Naive thymus-derived CD8-positive, alpha-beta T cell (primary cell): Measurements from ENCODE around the gene AUNIP. TPM values are rescaled to one million over a fixed set of nuclear protein-coding genes. Genes with fewer than 3 reads are reported as not detected.

Experiments used
- ATAC-seq, 2 donors: fragments of 150-1000 bp; cut with Tn5 transposase in 1 of 2; sonication (Bioruptor Pico), chemical (Tn5 transposase) in 1 of 2; 1 replicate in 1 of 2; 2 replicates in 1 of 2; pipeline ENCODE4 v1.10.0; 2021; ENCODE audit warnings: mild to moderate bottlenecking in 2 of 2, moderate library complexity in 2 of 2
- POLR2A ChIA-PET: fragments of 350-600 bp; sonication (Branson Sonifier 250); formaldehyde crosslinking; loops from one replicate; lab custom pipeline; 2021; ENCODE audit warnings: antibody characterized with exemption; lab: Charles Lee
- DNase-seq, 10 donors: peaks; one replicate each; pipeline versions ENCODE4 v3.0.0 to v3.0.0-alpha.2; 2020 to 2022
- H3K27ac Mint-ChIP-seq, 10 donors: one replicate each; pipeline ENCODE4 v1.8.0; 2020 to 2022; ENCODE audit warnings: mild to moderate bottlenecking in 10 of 10, mixed read lengths in 10 of 10, moderate library complexity in 4 of 10, inconsistent platforms in 1 of 10
- H3K27me3 Mint-ChIP-seq, 5 donors: one replicate each; pipeline ENCODE4 v1.8.0; 2021 to 2022; ENCODE audit warnings: mixed read lengths in 5 of 5
- H3K36me3 Mint-ChIP-seq, 3 donors: one replicate each; pipeline ENCODE4 v1.8.0; 2020 to 2022; ENCODE audit warnings: mixed read lengths in 3 of 3, mild to moderate bottlenecking in 2 of 3, inconsistent platforms in 1 of 3
- H3K4me1 Mint-ChIP-seq, 4 donors: one replicate each; pipeline ENCODE4 v1.8.0; 2021 to 2022; ENCODE audit warnings: mixed read lengths in 4 of 4
- H3K4me3 Mint-ChIP-seq, 10 donors: one replicate each; pipeline ENCODE4 v1.8.0; 2020 to 2022; ENCODE audit warnings: mild to moderate bottlenecking in 10 of 10, mixed read lengths in 10 of 10, moderate library complexity in 6 of 10, inconsistent platforms in 1 of 10
- H3K9me3 Mint-ChIP-seq, 9 donors: one replicate each; pipeline ENCODE4 v1.8.0; 2020 to 2022; ENCODE audit warnings: mixed read lengths in 9 of 9, mild to moderate bottlenecking in 3 of 9, inconsistent platforms in 1 of 9, moderate library complexity in 1 of 9
- polyA plus RNA-seq, 3 donors: library from polyadenylated mRNA; unstranded; fragments of 300-500 nt; fragmentation: Illumina TruSeq; gene quantifications; one replicate each; pipeline ENCODE4 v1.2.3, GENCODE V29; 2021
- total RNA-seq, 8 experiments: library from RNA in 2 of 8; stranded (reverse) in 2 of 8; gene quantifications; one replicate each; pipeline ENCODE4 v1.2.3 and lab custom pipeline; 2021 to 2026

AUNIP gene, protein sequence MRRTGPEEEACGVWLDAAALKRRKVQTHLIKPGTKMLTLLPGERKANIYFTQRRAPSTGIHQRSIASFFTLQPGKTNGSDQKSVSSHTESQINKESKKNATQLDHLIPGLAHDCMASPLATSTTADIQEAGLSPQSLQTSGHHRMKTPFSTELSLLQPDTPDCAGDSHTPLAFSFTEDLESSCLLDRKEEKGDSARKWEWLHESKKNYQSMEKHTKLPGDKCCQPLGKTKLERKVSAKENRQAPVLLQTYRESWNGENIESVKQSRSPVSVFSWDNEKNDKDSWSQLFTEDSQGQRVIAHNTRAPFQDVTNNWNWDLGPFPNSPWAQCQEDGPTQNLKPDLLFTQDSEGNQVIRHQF
- total RNA-seq: not detected
- polyA plus RNA-seq: not detected
- total RNA-seq (lab: John Stamatoyannopoulos, UW): 0 to 2.0 (median 0.20) reads per million in 6 experiments

DNA sequence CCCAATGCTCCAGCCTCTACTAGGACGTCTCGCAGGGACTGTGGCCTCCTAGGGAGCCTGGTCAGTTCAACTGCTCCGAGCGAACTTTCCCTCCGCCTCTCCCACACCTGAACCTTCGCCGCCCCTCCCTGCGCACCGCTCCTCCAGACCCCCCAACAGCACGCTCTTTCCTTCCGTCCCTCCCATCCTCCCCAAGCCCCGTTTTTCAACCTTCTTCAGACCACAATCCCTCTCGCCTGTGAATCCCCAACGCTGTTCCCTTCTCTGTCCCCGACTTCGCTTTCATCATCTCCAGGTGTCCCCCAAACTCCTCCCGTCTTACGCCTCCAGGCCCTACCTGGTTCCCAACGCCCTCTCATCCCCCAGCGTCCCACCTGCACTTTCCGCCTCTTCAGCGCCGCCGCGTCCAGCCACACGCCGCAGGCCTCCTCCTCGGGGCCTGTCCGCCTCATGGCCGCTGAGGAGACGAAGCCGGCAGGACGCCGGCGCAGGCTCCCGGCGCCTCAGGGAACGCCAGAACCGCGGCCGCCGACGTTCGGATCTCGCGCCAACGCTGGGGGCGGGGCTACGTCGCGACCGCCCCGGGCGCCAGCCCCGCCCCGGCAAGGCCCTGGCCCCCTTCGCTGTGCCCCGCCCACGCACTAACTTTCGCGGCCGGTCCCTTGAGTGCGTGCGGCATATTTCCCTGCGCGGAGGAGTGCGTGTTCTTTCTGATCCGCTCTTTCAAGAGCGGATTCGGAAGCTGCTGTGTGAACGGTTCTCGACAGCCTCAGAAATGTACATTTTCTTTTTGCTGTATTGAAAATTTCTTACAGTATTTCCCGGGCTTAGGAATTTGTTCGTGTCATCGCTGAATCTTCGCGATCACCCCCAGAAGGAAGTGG lies at the start of gene AUNIP:
TSS of gene AUNIP (minus strand) at position 552 of the 884 bp plus-strand sequence. CDS start at position 452, 100 bp downstream.
- POLR2A ChIA-PET: interaction anchor here (0.5 to 2.0 kb wide), 3 partner anchors 16 to 143 kb away, joined by 3 to 11 read pairs (median 4); partner anchors contain the start of genes MTFR1L and PAQR7
- ATAC-seq: peak; percentile 98 to 99
- Mint-ChIP-seq H3K27me3 (peaks cover 0 to 2% (median 0%) of the 10 kb centered on the region in 5 donors), H3K4me3 (peak within 1 kb of the TSS; percentile 87 to 96 (median 92)), H3K27ac (peak within 1 kb of the TSS; percentile 84 to 96 (median 95)), H3K36me3 (peaks cover 0 to 9% (median under 1%) of the 10 kb centered on the region in 3 donors), H3K4me1 (peaks cover 11 to 28% (median 20%) of the 10 kb centered on the region in 4 donors), H3K9me3 (no peaks in the 10 kb centered on the region)
- DNase-seq: peak; percentile 80 to 93 (median 88)

DNA sequence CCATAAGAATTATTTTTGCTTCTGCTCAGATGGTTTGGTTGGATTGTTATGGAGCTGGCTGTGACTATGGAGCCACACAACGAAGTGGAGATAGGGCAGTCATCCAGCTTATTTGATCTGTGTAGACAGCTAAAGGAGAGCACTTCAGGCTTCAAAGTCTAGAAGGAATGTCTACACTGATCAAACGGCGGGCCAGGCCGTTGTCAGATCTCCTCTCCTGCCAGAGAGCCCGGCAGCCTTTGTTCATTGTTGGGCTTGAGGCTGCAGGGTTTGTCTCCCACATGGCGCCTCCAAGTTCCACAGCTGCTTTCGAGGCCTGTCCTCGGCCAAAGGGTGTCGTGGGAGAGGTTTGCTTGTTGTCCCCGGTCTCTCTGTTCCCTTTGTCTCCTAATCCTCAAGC lies 49.8 kb upstream of the AUNIP start:
- peaks cover 8 to 26% (median 17%) of the 10 kb centered on the region in 4 donors for H3K4me1 Mint-ChIP-seq
- H3K36me3 Mint-ChIP-seq: no peaks in the 10 kb centered on the region
- peak overlapping the region in 1 of 10 donors; percentile 7 for H3K27ac Mint-ChIP-seq
- no peaks in the 10 kb centered on the region for H3K9me3 Mint-ChIP-seq
- no peaks in the 10 kb centered on the region for H3K27me3 Mint-ChIP-seq
- ATAC-seq (no peak), DNase-seq (no peak)
- no peak overlapping the region for H3K4me3 Mint-ChIP-seq
- POLR2A ChIA-PET: interaction anchor here (0.5 to 1.2 kb wide), 4 partner anchors 9 to 320 kb away, joined by 4 to 6 read pairs (median 5); no protein-coding TSS in a partner anchor

DNA sequence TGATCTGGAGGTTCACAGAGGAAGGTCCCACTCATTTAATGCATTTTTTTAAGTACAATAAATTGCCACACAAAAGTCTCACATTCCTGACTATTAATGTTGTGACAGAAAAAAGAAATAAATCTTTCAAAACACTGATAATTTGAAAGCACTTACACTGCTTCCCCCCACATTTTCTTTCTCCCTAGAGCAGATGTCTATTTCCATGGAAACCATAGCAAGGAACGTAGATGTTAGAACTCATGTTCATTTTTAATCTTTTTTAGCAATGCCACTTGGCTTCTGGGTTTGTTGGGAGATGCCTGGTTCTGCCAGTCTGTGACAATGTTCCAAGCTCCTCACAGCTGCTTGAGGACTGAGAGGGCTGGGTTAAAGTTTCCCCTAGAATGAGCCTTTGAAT lies 48.9 kb upstream of the AUNIP start:
- Mint-ChIP-seq H3K4me1 (peaks cover 8 to 26% (median 17%) of the 10 kb centered on the region in 4 donors), H3K4me3 (peak overlapping the region in 3 of 10 donors; percentile 14 to 29 (median 26)), H3K27me3 (no peaks in the 10 kb centered on the region), H3K27ac (peak overlapping the region in 2 of 10 donors; percentile 17 to 19), H3K9me3 (no peaks in the 10 kb centered on the region), H3K36me3 (no peaks in the 10 kb centered on the region)
- ATAC-seq: no peak
- no peak for DNase-seq
- POLR2A ChIA-PET: interaction anchor here (0.6 to 1.5 kb wide), 4 partner anchors 14 to 463 kb away, joined by 3 to 6 read pairs (median 4); partner anchors contain the start of genes PAFAH2 and PAQR7

DNA sequence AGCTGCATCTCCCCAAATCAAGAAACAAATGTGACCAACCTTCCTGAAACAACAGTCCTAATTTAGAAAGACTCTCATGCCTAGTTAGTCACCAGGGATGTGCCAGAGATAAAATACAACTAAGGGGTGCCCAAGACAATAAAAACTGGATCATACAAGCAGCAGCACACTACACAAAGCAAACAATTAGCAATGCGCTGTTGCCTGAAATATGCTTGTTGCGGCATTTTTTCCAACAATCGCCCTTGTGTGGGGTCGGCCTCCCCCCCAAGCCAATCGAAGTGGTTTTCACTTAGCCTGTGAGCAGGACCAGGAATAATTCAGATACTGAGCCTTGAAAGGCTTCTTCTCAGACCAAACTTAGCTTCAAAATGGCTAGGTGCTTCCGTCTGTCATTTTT lies 48.3 kb upstream of the AUNIP start:
- peaks cover 8 to 26% (median 18%) of the 10 kb centered on the region in 4 donors for H3K4me1 Mint-ChIP-seq
- H3K4me3 Mint-ChIP-seq: peak overlapping the region; percentile 46 to 96 (median 86)
- no peak for ATAC-seq
- no peaks in the 10 kb centered on the region for H3K9me3 Mint-ChIP-seq
- peaks cover 0 to 2% (median 2%) of the 10 kb centered on the region in 3 donors for H3K36me3 Mint-ChIP-seq
- POLR2A ChIA-PET: interaction anchor here (0.8 to 1.5 kb wide), 4 partner anchors 16 to 326 kb away, joined by 3 to 4 read pairs (median 3); partner anchors contain the start of genes CEP85, PAFAH2 and PAQR7
- peak overlapping the region in 9 of 10 donors; percentile 4 to 94 (median 70) for H3K27ac Mint-ChIP-seq
- DNase-seq: no peak
- H3K27me3 Mint-ChIP-seq: no peaks in the 10 kb centered on the region

DNA sequence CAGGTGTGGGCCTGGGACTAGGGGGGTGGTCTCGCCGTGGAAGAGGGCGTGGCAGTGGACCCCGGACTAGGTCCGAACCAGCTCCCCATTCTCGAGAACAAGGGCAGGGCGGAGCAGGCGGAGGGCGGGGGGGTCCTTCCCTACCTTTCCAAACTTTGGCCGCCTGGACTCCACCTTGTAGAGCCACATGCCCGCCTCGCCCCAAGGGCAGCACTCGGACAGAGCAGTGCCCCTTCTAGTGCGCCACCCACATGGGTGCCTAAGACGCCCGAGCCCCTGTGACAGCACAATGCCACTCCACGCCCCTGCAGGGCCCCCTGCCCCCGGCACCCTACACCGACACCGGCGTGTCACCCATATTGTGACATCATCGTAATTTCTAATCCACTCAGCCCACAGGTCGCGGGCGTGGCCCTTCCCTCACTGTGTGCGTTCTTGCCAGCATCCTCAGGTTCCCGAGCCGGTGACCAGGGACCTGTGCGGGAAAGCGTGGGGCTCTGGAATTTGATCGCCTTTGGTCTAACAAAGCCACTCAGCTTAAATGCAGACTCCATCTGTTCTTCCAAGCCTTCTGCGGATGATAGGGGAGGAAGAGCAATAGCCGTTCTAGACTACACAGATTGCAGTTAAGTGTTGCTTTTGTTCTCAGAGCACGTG lies 47.5 kb upstream of the AUNIP start:
- POLR2A ChIA-PET: interaction anchor here (0.8 to 4.3 kb wide), 6 partner anchors 16 to 327 kb away, joined by 3 to 29 read pairs (median 4); partner anchors contain the start of genes CEP85 and PAFAH2
- Mint-ChIP-seq H3K4me1 (peaks cover 8 to 26% (median 19%) of the 10 kb centered on the region in 4 donors), H3K27me3 (no peaks in the 10 kb centered on the region), H3K36me3 (peaks cover 0 to 4% (median 4%) of the 10 kb centered on the region in 3 donors), H3K4me3 (peak overlapping the region; percentile 84 to 96 (median 88)), H3K9me3 (no peaks in the 10 kb centered on the region), H3K27ac (peak overlapping the region; percentile 26 to 94 (median 75))
- peak in 8 of 10 donors; percentile 14 to 71 (median 28) for DNase-seq
- peak; percentile 12 to 13 for ATAC-seq

DNA sequence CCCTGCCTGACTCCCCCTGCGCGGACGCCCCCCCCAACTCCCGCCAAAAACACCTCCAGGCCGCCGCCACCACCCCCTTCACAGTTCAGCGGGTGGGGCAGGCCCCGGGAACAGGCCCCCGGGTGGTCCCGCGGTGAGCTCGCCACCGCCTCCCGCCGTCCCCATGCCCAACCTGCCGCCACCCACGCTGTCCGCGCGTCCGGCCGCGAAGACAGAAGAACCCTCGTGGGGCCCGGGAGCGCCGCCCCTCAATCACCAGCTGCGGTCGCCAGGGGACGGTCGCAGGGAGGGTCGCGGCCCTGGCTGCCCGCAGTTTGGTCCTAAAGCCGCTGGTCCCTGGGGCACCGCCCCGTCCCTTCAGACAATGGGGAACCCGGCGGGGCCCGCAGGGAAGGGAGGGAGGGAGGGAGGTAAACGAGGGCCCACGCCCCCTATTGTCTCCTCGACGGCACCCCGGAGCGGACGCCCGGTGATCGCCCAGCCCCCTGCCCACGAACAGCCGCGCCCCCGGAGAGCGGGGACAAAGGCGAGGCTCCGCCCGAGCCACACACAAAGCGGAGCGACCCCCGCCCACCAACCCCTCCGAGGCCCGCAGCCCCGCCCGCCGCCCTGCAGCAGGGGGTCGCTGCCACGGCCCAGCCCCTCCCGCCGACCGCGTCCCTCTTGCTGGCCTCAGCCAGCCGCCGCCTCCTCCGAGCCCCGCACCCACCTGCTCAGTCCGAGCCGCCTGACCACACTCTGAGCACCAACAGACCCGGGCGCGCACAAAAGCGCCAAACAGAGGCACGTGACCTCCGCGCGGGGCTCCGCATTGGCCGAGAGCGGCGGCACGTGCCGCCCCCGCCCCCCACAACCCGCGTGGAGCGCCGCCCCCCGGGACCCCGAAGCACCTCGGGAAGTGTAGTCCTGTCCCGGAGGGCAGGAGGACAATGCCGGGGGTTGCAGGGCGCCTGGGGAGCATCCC lies 46.7 kb upstream of the AUNIP start, which contains the start of gene STMN1:
TSS of gene STMN1 (minus strand) at position 740 of the 964 bp plus-strand sequence. CDS start 1,743 bp downstream, outside the sequence.
- Mint-ChIP-seq H3K27ac (peak within 1 kb of the TSS; percentile 84 to 97 (median 94)), H3K4me3 (peak within 1 kb of the TSS; percentile 84 to 98 (median 92)), H3K27me3 (no peaks in the 10 kb centered on the region), H3K4me1 (peaks cover 8 to 26% (median 19%) of the 10 kb centered on the region in 4 donors), H3K36me3 (peaks cover 0 to 11% (median 5%) of the 10 kb centered on the region in 3 donors), H3K9me3 (no peaks in the 10 kb centered on the region)
- ATAC-seq (peak; percentile 77 to 79), DNase-seq (peak; percentile 73 to 92 (median 82))
- POLR2A ChIA-PET: interaction anchor here (1.0 to 4.6 kb wide), 9 partner anchors 10 to 93 kb away, joined by 3 to 29 read pairs (median 10); partner anchors contain the start of genes PAFAH2 and PAQR7

DNA sequence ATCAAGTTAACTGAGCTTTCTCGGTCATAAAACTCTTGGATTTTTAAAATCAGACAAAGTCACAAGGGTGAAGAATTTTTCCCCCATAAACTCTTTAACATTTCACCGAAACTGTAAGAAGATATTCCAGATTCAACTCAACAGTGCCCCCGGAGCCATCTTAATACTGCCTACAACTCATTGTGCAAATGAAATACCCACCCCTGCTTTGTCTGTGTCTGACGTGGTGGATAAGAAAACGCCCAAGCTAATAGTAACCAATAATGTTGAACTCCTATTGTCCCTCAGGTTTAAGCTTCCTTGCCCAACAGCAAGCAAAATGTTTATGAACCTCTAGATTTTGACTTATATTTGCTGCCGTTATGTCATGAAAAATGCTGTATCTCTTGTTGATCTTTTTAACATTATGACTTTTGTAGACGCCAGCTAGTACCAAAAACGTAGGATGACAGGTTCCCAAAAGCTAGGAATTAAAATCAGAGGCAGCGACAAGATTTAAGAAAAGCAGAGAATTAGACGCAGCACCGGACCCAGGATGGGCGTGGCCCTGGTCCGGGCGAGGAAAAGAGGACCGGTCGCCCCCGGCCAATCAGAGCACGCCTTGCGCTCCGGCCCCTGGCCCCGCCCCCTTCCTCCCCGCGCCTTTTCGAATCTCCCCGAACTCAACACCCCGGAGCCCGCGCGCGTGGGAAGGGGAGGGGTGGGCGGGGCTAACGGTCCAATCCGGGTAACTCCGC lies 45.9 kb upstream of the AUNIP start:
- Mint-ChIP-seq H3K27me3 (no peaks in the 10 kb centered on the region), H3K36me3 (peaks cover 0 to 19% (median 9%) of the 10 kb centered on the region in 3 donors), H3K4me3 (peak overlapping the region; percentile 84 to 98 (median 92)), H3K27ac (peak overlapping the region; percentile 84 to 97 (median 94)), H3K9me3 (no peaks in the 10 kb centered on the region), H3K4me1 (peaks cover 8 to 26% (median 19%) of the 10 kb centered on the region in 4 donors)
- peak; percentile 66 to 71 for ATAC-seq
- peak; percentile 76 to 96 (median 88) for DNase-seq
- POLR2A ChIA-PET: interaction anchor here (0.8 to 4.6 kb wide), 10 partner anchors 9 to 94 kb away, joined by 3 to 29 read pairs (median 9); partner anchors contain the start of genes MTFR1L, PAFAH2 and PAQR7

DNA sequence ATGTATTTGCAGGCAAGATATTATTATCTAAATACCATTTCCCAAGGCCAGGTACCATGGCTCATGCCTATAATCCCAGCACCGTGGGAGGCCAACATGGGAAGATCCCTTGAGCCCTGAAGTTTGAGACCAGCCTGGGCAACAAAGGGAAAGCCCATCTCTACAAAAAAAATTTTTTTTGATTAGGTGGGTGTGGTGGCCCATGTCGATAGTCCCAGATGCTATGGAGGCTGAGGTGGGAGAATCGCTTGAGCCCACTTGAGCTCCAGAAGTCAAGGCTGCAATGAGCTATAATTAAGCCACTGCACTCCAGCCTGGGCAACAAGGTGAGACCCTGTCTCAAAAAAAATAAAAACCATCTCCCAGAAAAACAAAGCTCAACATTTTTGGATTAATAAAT lies 44.7 kb upstream of the AUNIP start:
- Mint-ChIP-seq H3K9me3 (no peaks in the 10 kb centered on the region), H3K4me3 (peak overlapping the region in 9 of 10 donors; percentile 84 to 98 (median 92)), H3K27ac (peak overlapping the region in 5 of 10 donors; percentile 44 to 97 (median 88)), H3K36me3 (peaks cover 0 to 28% (median 9%) of the 10 kb centered on the region in 3 donors), H3K4me1 (peaks cover 8 to 26% (median 19%) of the 10 kb centered on the region in 4 donors), H3K27me3 (no peaks in the 10 kb centered on the region)
- ATAC-seq (no peak), DNase-seq (no peak)
- POLR2A ChIA-PET: interaction anchor here (1.3 to 4.6 kb wide), 5 partner anchors 8 to 93 kb away, joined by 3 to 29 read pairs (median 25); partner anchors contain the start of genes MTFR1L, PAFAH2 and PAQR7

DNA sequence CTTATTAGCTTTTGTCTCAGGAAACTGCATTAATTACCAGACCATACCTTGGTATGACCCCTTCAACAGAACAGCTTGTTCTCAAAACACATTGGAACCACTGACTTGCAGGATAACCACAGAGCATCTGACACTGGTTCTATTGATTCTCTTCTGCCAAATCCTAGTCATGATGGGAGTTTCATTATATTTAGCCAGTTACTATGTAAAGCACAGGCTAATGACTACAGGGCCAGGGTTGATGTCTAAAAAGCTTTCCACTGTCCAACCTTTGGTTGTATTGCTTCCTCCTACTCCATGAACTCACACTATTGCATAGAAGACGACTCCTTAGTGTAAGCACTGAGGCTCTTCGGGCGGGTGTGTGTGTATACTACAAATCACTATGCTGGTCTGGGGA lies 43.2 kb upstream of the AUNIP start:
- no peaks in the 10 kb centered on the region for H3K9me3 Mint-ChIP-seq
- H3K27ac Mint-ChIP-seq: peak overlapping the region in 1 of 10 donors; percentile 24
- ATAC-seq: no peak
- no peaks in the 10 kb centered on the region for H3K27me3 Mint-ChIP-seq
- H3K4me3 Mint-ChIP-seq: no peak overlapping the region
- POLR2A ChIA-PET: interaction anchor here (1.0 to 4.6 kb wide), 5 partner anchors 11 to 95 kb away, joined by 3 to 29 read pairs (median 6); partner anchors contain the start of gene PAFAH2
- DNase-seq: no peak
- peaks cover 0 to 28% (median 9%) of the 10 kb centered on the region in 3 donors for H3K36me3 Mint-ChIP-seq
- peaks cover 8 to 22% (median 19%) of the 10 kb centered on the region in 4 donors for H3K4me1 Mint-ChIP-seq
